ENCODE results near the gene SPTB.
A peak's percentile ranks its signal among the peaks of the same experiment; 100 is the strongest.

The SPTB gene

DNA sequence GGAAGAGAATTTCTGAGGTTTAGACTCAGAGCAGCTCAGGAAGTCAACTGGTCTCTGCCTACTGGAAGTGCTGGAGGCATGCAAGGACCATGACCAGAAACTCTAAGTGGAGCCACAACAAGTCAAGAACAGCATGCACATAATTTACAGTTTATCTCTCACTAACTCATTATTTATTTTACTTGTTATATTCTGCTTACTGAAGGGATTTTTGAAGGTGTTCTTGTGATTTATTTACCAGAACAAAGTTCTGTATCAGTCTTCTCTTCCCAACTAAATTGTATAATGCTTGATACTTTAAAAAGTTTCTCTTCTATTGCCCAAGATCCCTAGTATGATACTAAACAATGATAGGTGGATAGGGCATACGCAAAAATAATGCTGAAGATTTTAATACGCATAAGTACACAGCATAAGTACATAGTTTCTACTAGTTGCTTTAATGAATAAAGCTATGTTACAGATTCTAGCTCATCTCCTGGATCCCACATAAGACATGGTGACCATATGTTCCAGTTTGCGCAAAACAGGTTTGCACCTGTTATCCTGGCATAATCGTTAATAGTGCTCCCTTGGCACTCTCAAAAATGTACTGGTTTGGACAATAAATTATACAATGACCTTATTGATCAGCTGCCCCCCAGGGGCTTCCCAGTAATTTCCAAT is 11.6 kb upstream of the SPTB start:
- Histone ChIP-seq H3K27me3 (ENCODE audit: control insufficient read depth, insufficient read depth, low read length) (no peaks in the 10 kb centered on the region), H3K9ac (no peak overlapping the region), H3K4me1 (peaks cover 3% of the 10 kb centered on the region), H3K36me3 (ENCODE audit: control insufficient read depth, insufficient read depth, low read length) (no peaks in the 10 kb centered on the region), H3K9me3 (ENCODE audit: control insufficient read depth, low read length) (no peaks in the 10 kb centered on the region), H3K27ac (no peak overlapping the region), H3K4me2 (ENCODE audit: low read length) (no peak overlapping the region), H3K79me2 (no peaks in the 10 kb centered on the region), H3K4me3 (ENCODE audit: low read depth, low read length) (no peak overlapping the region), H2AFZ (no peak overlapping the region)
- TF ChIP-seq, protein P1, sequence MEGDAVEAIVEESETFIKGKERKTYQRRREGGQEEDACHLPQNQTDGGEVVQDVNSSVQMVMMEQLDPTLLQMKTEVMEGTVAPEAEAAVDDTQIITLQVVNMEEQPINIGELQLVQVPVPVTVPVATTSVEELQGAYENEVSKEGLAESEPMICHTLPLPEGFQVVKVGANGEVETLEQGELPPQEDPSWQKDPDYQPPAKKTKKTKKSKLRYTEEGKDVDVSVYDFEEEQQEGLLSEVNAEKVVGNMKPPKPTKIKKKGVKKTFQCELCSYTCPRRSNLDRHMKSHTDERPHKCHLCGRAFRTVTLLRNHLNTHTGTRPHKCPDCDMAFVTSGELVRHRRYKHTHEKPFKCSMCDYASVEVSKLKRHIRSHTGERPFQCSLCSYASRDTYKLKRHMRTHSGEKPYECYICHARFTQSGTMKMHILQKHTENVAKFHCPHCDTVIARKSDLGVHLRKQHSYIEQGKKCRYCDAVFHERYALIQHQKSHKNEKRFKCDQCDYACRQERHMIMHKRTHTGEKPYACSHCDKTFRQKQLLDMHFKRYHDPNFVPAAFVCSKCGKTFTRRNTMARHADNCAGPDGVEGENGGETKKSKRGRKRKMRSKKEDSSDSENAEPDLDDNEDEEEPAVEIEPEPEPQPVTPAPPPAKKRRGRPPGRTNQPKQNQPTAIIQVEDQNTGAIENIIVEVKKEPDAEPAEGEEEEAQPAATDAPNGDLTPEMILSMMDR (IDR thresholded peaks at IDR 0.05): no peak

DNA sequence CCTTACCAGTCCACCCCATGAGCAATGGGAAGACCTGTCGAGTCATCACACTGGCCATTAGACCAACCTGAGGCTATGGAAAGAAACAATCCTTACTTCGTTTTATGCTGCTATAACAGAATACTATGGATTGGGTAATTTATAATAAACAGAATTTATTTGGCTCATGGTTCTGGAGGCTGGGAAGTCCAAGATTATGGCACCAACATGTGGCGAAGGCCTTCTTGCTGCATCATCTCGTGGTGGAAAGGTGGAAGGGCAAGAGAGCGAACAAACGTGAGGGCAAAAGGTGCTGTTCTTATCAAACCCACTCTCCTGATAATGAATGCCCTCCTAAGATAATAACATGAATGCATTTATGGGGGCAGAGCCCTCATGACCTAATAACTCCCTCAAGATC is 9.6 kb upstream of the SPTB start:
- Histone ChIP-seq H3K4me2 (ENCODE audit: low read length) (no peak overlapping the region), H3K4me1 (peaks cover 3% of the 10 kb centered on the region), H3K9me3 (ENCODE audit: control insufficient read depth, low read length) (no peaks in the 10 kb centered on the region), H3K79me2 (no peaks in the 10 kb centered on the region), H3K9ac (no peak overlapping the region), H3K4me3 (ENCODE audit: low read depth, low read length) (no peak overlapping the region), H3K27ac (no peak overlapping the region), H3K36me3 (ENCODE audit: control insufficient read depth, insufficient read depth, low read length) (no peaks in the 10 kb centered on the region), H2AFZ (no peak overlapping the region), H3K27me3 (ENCODE audit: control insufficient read depth, insufficient read depth, low read length) (no peaks in the 10 kb centered on the region)
- TF ChIP-seq, protein P1 (IDR thresholded peaks at IDR 0.05): no peak

DNA sequence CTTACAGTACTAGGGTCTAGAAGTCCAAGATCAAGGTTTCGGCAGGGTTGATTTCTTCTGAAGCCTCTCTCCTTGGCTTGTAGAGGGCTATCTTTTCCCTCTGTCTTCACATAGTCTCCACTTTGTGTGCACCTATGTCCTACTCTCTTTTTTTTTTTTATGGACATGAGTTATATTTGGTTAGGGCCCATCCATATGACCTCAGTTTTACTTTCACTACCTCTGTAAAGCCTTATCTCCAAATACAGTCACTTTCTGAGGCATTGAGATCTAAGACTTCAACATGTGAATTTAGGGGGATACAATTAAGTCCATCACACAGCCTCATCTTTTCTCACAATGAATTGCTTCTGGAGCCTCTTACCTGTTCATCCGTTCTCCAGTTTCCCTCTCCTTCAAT is 5.9 kb upstream of the SPTB start:
- no peaks in the 10 kb centered on the region for H3K27me3 ChIP-seq (ENCODE audit: control insufficient read depth, insufficient read depth, low read length)

DNA sequence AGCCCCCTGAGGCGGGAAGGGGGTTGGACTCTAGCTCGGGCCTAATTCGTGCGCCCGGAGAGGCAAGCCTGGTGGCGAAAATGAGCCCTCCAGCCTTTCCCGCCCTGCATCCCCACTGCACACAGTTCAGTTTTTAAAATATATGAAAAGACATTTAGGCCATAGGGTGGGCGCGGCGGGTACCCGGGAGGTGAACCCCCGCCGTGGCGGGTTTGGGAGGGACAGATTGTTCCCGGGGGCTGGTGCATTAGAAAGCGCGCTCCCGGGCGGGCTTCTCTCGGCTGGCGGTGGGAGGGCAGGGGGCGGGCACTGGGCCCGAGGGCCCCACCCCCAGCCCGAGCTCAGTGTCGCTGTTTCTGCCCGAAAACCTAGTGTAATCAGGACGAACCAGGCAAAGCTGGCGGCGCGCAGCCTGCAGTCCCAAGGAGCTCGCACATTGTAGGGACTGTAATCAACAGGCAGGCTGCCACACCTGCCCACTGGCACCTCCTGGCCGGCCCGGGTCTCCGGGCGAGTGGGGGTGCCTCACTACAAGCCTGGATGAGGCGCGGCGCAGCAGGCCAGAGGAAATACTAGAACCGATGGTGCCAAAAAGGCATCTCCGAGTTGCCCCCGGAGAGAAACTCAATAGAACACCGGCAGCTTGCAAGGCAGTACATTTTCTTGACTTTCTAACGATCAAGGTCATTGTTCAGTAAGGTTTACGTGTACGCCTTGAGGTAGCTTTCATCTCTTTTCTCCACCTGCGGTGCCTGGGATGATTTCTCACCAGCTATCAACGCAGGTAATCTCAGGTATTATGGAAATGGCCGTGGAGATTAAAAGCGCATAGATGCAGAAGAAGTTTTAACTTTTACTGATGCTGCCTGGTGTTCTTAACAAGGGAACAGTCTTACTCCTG is 764 bp upstream of the SPTB start:
- Histone ChIP-seq H3K4me1 (peaks cover 5% of the 10 kb centered on the region), H3K4me3 (ENCODE audit: low read depth, low read length) (peak overlapping the region; percentile 76), H3K79me2 (no peaks in the 10 kb centered on the region), H2AFZ (peak overlapping the region; percentile 99), H3K27me3 (ENCODE audit: control insufficient read depth, insufficient read depth, low read length) (no peaks in the 10 kb centered on the region), H3K36me3 (ENCODE audit: control insufficient read depth, insufficient read depth, low read length) (no peaks in the 10 kb centered on the region), H3K27ac (peak overlapping the region; percentile 85), H3K9ac (no peak overlapping the region), H3K9me3 (ENCODE audit: control insufficient read depth, low read length) (no peaks in the 10 kb centered on the region), H3K4me2 (ENCODE audit: low read length) (peak overlapping the region; percentile 93)
- TF ChIP-seq, protein P1 (IDR thresholded peaks at IDR 0.05): peak; percentile 5

More for the DNA sequence above, 5.9 kb upstream of the SPTB start:
- TF ChIP-seq, protein P1 (IDR thresholded peaks at IDR 0.05): no peak
- Histone ChIP-seq H3K9me3 (ENCODE audit: control insufficient read depth, low read length) (no peaks in the 10 kb centered on the region), H3K27ac (no peak overlapping the region), H3K79me2 (no peaks in the 10 kb centered on the region), H3K4me2 (ENCODE audit: low read length) (no peak overlapping the region), H2AFZ (no peak overlapping the region), H3K36me3 (ENCODE audit: control insufficient read depth, insufficient read depth, low read length) (no peaks in the 10 kb centered on the region), H3K9ac (no peak overlapping the region), H3K4me1 (no peaks in the 10 kb centered on the region), H3K4me3 (ENCODE audit: low read depth, low read length) (no peak overlapping the region)

All from parathyroid adenoma (tissue), 2 donors.